ENCODE measurements around the gene CHMP2A. TPM values are rescaled to one million over a fixed set of nuclear protein-coding genes. Genes with fewer than 3 reads are reported as not detected.

The CHMP2A gene
- total and polyA plus RNA-seq, 4 donors: 87.7 to 309 (median 192) TPM

DNA sequence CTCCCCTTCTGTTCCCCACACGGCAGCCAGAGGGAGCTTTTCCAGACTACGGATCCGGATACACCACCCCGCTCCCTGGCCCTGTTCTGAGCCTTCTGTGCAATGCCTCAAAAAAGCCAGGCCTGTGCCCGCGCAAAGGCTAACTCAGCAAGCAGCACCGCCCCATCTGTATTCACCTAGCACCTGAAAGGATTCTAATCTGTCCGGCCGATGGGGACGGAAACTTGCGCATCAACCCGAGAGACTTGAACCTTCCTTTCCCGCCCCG, 35.9 kb downstream of the CHMP2A start:
- H3K27me3 ChIP-seq (ENCODE audit: control insufficient read depth in 3 of 3, insufficient read depth in 3 of 3, low read length in 2 of 3): no peaks in the 10 kb centered on the region
- ATAC-seq (ENCODE audit: insufficient read depth, low FRiP score) (peak; percentile 31), DNase-seq (peak; percentile 79 to 86 (median 85))
- 0% methylated on average over 14 of the region's 14 CpGs for WGBS, 2 donors
- H3K27ac ChIP-seq (ENCODE audit: low read depth in 1 of 2, low read length in 1 of 2): peak overlapping the region; percentile 91 to 94
- H3K9ac ChIP-seq (ENCODE audit: insufficient read depth in 1 of 2, low read length in 2 of 2): peak overlapping the region; percentile 82 to 87
- TF ChIP-seq CTCF (IDR thresholded peaks at IDR 0.05; ENCODE audit: control extremely low read depth, extremely low read depth): peak; percentile 18
- H3K36me3 ChIP-seq (ENCODE audit: control insufficient read depth in 4 of 4, insufficient read depth in 4 of 4, low read length in 4 of 4): peaks cover 0 to 16% (median 8%) of the 10 kb centered on the region in 4 donors
- H3K9me3 ChIP-seq (ENCODE audit: control insufficient read depth in 4 of 4, insufficient read depth in 3 of 4, low read length in 3 of 4): no peaks in the 10 kb centered on the region
- peaks cover 0 to 22% (median 10%) of the 10 kb centered on the region in 5 donors for H3K4me1 ChIP-seq (ENCODE audit: control insufficient read depth in 5 of 5, insufficient read depth in 5 of 5, low read length in 5 of 5)
- peak overlapping the region; percentile 65 for H3K4me3 ChIP-seq

GRCh38 chr19:58518256-58519086, 36.4 kb downstream of the CHMP2A start:
- 6 to 9% methylated on average over 21 to 22 of the region's 22 CpGs for whole genome bisulfite sequencing, 2 donors

DNA sequence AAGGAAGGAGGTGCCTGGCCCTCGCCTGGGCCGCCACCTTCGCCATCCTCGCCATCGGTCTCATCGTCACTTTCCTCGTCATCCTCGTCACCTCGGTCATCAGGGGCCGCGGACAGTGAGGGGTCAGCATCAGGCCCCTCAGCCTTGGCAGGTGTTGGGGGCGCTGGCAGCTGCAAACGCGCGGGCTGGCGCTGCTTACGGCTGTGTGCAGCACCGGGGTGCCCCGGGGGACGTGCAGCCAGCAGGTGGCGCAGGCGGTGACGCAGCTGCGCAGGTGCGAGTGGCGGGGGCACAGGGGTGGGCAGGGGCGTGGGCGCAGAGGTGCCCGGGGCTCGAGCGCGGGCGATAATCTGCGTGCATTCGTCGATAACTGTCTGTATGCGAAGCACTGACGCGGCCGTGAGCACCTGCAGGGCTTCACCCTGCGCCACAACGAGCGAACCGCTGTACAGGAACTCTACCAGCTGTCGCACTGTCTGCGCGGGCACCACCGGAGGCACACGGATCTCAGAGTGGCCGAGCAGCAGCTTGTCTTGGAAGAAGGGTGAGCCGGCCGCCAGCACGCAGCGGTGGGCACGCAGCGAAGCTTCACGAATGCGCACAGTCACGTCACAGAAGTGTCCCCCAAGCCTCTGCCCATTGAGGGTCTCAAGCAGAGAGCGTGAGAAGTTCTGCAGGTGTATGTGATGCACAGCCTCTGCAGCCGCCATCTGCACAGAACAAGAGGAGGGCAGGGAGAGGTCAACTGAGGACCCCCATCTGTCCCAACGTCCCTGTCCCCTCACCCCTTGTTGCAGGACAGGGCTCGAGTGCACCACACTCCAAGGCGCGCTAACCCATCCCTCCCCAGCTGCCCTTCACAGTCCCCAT, 37.7 kb downstream of the CHMP2A start:
- Histone ChIP-seq H3K36me3 (ENCODE audit: control insufficient read depth in 4 of 4, insufficient read depth in 4 of 4, low read length in 4 of 4) (peaks cover 0 to 16% (median 8%) of the 10 kb centered on the region in 4 donors), H3K27ac (ENCODE audit: low read depth in 1 of 2, low read length in 1 of 2) (no peak overlapping the region), H3K4me3 (no peak overlapping the region), H3K9me3 (ENCODE audit: control insufficient read depth in 4 of 4, insufficient read depth in 3 of 4, low read length in 3 of 4) (no peaks in the 10 kb centered on the region), H3K27me3 (ENCODE audit: control insufficient read depth in 3 of 3, insufficient read depth in 3 of 3, low read length in 2 of 3) (no peaks in the 10 kb centered on the region), H3K4me1 (ENCODE audit: control insufficient read depth in 5 of 5, insufficient read depth in 5 of 5, low read length in 5 of 5) (peaks cover 0 to 26% (median 10%) of the 10 kb centered on the region in 5 donors), H3K9ac (ENCODE audit: insufficient read depth in 1 of 2, low read length in 2 of 2) (no peak overlapping the region)
- DNase-seq: no peak
- no peak for TF ChIP-seq CTCF (IDR thresholded peaks at IDR 0.05; ENCODE audit: control extremely low read depth, extremely low read depth)
- no peak for ATAC-seq (ENCODE audit: insufficient read depth, low FRiP score)
- 94% methylated on average over 59 to 65 of the region's 65 CpGs for WGBS, 2 donors

More at GRCh38 chr19:58518256-58519086, 36.4 kb downstream of the CHMP2A start:
- TF ChIP-seq CTCF (IDR thresholded peaks at IDR 0.05; ENCODE audit: control extremely low read depth, extremely low read depth): no peak
- H3K36me3 ChIP-seq (ENCODE audit: control insufficient read depth in 4 of 4, insufficient read depth in 4 of 4, low read length in 4 of 4): peaks cover 0 to 16% (median 8%) of the 10 kb centered on the region in 4 donors
- DNase-seq: no peak
- peak overlapping the region; percentile 82 to 87 for H3K9ac ChIP-seq (ENCODE audit: insufficient read depth in 1 of 2, low read length in 2 of 2)
- peaks cover 0 to 26% (median 10%) of the 10 kb centered on the region in 5 donors for H3K4me1 ChIP-seq (ENCODE audit: control insufficient read depth in 5 of 5, insufficient read depth in 5 of 5, low read length in 5 of 5)
- H3K27ac ChIP-seq (ENCODE audit: low read depth in 1 of 2, low read length in 1 of 2): peak overlapping the region; percentile 91 to 94
- no peaks in the 10 kb centered on the region for H3K9me3 ChIP-seq (ENCODE audit: control insufficient read depth in 4 of 4, insufficient read depth in 3 of 4, low read length in 3 of 4)
- no peaks in the 10 kb centered on the region for H3K27me3 ChIP-seq (ENCODE audit: control insufficient read depth in 3 of 3, insufficient read depth in 3 of 3, low read length in 2 of 3)
- ATAC-seq (ENCODE audit: insufficient read depth, low FRiP score): no peak
- H3K4me3 ChIP-seq: peak overlapping the region; percentile 65
